ENCODE measurements around the gene MACF1.

DNA sequence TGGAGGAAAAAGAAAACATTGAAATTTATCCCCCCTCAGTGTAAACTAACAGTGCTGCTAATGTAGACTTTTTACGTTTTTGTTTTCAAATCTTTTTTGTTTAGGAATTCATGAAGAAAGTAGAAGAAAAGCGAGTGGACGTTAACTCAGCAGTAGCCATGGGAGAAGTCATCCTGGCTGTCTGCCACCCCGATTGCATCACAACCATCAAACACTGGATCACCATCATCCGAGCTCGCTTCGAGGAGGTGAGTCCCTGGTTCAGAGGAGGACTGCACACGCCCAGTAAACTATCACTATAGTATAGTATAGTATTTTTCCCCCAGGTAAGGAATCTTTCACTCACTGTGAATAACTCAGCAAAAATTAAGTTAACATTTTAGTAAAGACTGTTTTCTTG lies 249.1 kb downstream of the MACF1 start:
- TF ChIP-seq POLR2A (IDR thresholded peaks at IDR 0.05; ENCODE audit: low read length): no peak
- no peak for TF ChIP-seq GATA1 (IDR thresholded peaks at IDR 0.05; ENCODE audit: low read depth, low read length)
